NT2/D1 (cell line): ENCODE data around the gene SNRPA.

Experiments used
- SUZ12 ChIP-seq: IDR thresholded peaks from 2 replicates; pipeline ENCODE4 v1.6.1; 2011; ENCODE audit not compliant: insufficient read length, insufficient read depth; ENCODE audit errors: extremely low read depth
- YY1 ChIP-seq: IDR thresholded peaks from 2 replicates; pipeline ENCODE4 v1.6.1; 2011; ENCODE audit not compliant: insufficient read length, insufficient read depth
- ZNF274 ChIP-seq: IDR thresholded peaks from 2 replicates; pipeline ENCODE4 v1.6.1; 2011; ENCODE audit warnings: mild to moderate bottlenecking, low read depth, low read length

DNA sequence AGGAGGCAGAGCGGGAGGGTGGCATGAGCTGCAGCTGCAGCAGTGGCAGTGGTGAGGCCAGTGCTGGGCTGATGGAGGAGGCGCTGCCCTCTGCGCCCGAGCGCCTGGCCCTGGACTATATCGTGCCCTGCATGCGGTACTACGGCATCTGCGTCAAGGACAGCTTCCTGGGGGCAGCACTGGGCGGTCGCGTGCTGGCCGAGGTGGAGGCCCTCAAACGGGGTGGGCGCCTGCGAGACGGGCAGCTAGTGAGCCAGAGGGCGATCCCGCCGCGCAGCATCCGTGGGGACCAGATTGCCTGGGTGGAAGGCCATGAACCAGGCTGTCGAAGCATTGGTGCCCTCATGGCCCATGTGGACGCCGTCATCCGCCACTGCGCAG lies 50.0 kb downstream of the SNRPA start:
- TF ChIP-seq YY1 (no peak), SUZ12 (no peak), ZNF274 (no peak)
